NCI-H2196 (cell line): ENCODE results near the gene BAIAP2L2.

ENCODE experiments used
- DNase-seq: peaks from one replicate; lab custom pipeline; 2025; ENCODE audit not compliant: unreplicated experiment; lab: John Stamatoyannopoulos, UW

BAIAP2L2 gene

GRCh38 chr22:38108561-38109319, 1.7 kb downstream of the BAIAP2L2 start:
- DNase-seq: no peak

DNA sequence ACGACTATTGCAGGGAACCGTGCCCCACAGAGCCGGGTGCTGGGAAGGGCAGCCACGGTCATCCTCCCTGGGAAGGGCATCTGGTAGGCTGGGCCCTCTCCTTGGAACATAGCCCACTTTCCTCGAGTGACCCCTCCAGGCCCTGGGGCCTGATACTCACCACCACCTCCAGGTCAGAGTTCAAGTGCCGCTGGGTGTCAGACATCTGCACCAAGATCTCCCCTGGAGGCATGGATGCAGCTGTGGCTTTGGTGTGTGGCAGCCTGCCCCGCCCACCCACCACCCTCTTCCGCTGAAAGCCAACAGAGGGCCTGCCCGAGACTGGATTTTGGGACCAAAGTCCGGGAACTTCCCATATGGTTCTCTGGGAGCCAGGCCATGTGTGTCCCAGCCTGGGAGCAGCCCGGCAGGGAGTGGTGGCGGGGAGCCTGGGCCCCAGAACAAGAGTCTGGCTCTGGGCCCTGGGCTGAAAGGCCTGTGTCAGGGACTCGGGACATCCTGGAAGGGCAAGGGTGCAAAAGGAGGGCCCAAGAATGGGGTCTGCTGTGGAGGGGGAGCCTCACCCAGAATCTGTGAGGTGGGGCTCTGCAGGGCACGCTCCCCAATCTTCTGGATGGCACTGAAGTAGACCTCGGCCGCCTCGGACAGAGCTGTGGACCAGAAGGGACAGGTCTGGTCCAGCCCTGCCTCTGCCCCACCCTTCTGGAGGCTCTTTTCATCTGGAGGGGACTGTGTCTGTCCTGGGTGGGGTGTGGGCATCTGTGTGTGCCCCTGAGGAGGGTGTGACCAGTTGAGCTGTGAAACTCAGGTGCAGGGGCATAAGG, 2.6 kb downstream of the BAIAP2L2 start:
- DNase-seq: no peak

GRCh38 chr22:38106814-38107578, 3.5 kb downstream of the BAIAP2L2 start:
- no peak for DNase-seq

- no peak for DNase-seq
Measured at GRCh38 chr22:38104084-38104483, 6.4 kb downstream of the BAIAP2L2 start.

- no peak for DNase-seq
Measured at GRCh38 chr22:38103641-38104040, 6.8 kb downstream of the BAIAP2L2 start.

DNA sequence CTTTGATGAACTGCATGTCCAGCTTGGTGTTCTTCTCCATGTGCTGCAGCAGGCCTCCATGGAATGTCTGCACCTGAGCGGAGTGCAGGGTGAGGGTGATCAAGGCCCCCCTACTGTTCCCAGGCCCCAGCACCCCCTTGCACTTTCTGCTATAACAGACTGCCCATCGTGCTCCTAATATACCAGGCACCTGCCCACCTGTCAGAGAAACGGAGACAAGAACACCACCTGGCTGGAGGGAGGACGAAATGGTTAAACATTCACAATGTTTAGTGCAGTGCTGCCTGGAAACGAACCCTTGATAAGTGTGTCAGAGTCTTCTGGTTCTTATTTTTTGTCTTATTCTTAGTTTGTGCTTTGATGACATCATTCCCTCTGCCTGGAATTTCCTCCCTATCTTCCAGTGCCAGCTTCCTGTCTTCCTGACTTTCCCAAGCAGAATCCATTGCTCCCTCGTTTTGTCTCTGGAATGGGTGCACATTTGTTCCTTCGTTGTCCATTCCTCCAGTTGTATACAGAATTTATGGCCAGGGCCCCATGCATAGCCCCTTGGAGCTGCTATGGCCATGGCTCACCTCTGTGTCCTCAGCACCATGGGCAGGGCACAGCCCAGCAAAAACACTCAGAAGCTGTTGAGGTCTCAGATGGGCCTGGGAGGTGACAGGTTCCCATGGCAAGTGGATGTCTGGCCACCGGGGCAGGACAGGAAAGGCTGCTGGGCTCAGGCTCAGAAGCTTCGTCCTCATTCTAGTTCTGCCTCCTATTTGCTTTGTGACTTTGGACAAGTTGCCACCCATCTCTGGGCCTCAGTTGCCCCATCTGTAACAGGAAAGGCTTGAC, 11.9 kb downstream of the BAIAP2L2 start:
- DNase-seq: no peak

- no peak for DNase-seq
Measured at GRCh38 chr22:38097557-38098409, 12.7 kb downstream of the BAIAP2L2 start.

GRCh38 chr22:38097058-38097457, 13.4 kb downstream of the BAIAP2L2 start:
- DNase-seq: no peak

GRCh38 chr22:38089474-38089851, 21.0 kb downstream of the BAIAP2L2 start:
- DNase-seq: no peak

- DNase-seq: no peak
Measured at GRCh38 chr22:38088629-38089473, 21.6 kb downstream of the BAIAP2L2 start.

DNA sequence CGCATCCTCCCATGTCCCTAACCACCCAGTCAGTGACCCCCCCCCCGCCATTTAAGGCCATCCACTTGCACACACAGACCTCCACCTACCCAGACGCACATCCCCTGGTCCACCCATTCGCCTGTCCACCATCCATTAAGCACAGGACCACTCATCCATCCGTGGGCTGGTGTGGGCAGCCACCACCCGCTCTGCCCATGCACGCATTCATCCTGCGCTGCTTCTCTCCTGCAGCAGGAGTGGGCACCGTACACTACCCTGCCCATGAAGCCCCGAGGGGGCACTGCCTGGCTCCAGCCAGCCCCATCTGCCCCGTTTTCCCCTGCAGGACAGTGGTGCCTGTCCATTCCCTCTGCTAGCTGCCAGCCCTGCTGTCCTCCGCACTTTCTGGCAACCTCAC, 22.6 kb downstream of the BAIAP2L2 start:
- DNase-seq: no peak

GRCh38 chr22:38086942-38087341, 23.5 kb downstream of the BAIAP2L2 start:
- DNase-seq: no peak

DNA sequence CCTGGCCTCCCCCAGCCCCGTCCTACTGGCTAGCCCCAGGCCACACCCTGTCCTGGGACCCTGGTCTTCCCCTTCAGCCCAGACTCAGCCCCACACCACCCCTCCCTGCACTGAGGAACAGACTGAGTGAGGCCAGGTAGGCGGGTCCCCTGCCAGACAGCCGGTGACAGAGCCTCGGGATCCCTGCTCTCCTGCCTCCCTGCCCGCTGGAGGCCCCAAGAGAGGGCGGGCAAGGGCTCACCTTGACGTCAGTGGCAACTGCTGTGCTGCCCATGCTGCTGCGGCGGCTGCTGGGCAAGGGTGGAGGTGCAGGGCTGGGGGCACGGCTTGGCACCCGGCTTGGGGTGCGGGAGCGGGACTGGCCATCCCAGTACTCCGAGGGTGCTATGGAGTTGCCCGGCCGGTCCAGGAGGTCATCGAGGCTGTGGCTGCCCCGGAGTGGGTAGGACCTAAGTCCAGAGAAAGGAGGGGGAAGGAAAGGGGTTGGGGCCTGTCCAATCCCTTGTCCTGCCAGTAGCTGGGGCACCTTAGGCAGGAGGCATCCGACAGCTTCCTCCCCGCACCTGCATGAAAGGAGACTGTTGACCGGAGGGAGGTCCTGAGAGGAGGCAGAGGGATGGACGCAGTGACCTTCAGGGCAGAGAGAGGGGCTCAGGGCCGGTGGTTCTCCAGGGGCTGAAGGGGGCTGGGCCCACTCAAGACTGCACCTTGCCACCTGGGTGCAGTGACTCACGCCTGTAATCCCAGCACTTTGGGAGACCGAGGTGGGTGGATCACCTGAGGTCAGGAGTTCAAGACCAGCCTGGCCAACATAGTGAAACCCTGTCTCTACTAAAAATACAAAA, 24.3 kb downstream of the BAIAP2L2 start:
- DNase-seq: no peak

DNA sequence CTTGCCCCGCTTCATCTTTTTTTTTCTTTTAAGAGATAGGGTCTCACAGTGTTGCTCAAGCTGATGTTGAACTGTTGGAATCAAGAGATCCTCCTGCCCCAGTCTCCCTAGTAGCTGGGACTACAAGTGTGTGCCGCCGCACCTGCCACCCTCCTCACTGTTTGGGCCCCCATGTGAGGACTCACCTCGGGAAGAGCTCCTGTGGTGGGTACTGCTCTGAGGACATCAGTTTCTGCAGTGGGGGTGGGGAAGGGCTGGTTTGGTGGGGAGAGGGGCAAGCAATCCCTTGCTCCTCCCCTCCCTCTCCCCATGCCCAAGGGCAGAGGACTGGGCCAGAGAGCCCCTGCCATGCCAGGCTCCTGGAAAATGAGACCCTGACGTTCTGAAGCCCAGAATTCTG, 25.0 kb downstream of the BAIAP2L2 start:
- no peak for DNase-seq

- no peak for DNase-seq
Measured at GRCh38 chr22:38085056-38085455, 25.4 kb downstream of the BAIAP2L2 start.

DNA sequence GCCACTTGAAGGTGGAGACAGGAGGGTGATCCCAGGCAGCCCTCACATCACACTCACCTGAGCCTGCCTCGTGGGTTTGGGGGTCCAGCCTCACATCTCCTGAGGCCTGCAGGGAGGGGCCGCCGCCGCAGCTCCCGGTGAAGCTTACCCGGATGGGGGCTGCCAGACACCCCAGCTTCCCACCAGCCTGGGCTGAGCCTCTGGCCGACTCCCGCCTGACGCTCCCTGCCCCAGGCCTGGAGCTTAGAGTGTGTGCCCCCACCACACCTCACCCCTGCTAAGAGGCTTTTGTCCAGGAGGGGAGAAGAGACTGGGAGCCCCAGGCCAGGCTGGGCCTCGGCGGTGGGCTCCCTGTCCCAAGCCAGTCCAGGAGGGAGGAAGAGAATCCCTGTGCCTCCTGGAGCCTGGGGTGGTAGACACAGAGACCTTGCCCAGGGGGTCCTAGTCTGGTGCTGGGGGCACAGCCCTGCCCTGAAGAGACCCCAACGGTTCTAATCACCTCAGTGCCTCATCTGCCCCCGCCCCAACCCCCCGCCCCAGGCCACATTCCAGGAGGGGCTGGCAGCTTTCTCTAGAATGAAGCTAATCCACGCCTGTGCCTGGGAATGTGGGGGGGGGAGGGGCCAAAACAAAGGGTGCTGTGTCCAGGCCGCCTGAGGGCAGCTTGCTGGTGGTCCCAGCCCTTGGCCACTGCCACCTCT, 26.4 kb downstream of the BAIAP2L2 start, which contains the start of gene SLC16A8:
TSS of gene SLC16A8 (minus strand) at position 254 of the 701 bp plus-strand sequence. CDS start 1,311 bp downstream, outside the sequence.
- no peak for DNase-seq

DNA sequence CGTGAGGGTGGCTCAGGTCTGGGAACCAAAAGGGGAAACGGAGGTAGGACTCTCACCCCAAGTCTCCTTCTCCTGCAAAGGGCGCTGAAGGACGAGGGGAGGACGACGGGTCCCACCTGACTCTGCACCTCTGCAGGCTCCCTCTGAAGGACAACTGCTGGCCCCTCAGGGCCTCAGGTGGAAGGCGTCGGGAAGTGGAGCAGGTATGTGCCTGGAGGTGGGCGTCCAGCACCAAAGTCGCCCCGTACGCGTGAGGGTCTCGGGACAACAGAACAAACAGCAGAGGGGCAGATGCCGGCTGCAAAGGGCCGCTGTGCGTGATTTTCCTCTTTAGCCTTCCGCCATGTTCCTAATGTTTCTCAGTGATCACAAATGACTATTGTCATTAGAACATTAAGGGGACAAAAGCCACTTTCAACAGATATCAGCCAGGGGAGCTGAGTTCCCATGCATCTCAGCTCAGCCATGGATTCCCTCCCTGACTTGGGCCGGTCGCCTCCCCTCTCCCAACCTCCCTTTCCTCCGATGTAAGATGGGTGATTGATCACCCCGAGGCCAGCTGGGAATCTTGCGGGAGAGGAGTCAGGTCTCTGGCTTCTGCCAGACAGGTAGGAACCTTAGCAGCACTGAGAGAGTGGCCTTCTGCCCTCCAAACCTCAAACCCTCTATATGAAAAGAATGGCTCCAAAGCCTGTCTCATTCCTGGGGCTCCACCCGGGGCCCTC, 27.3 kb downstream of the BAIAP2L2 start:
- DNase-seq: no peak
